WERI-Rb-1 (cell line): ENCODE data around the gene IKBKE.

Source experiments
- DNase-seq: peaks from one replicate; pipeline ENCODE4 v3.0.0-alpha.2; 2020
- H3K27ac ChIP-seq: fragments of 250-450 bp; sonication (Bioruptor Pico); 2 replicates; pipeline ENCODE4 v1.5.1; 2020; ENCODE audit warnings: mild to moderate bottlenecking, moderate library complexity
- H3K27me3 ChIP-seq: fragments of 250-450 bp; sonication (Bioruptor Pico); 2 replicates; pipeline ENCODE4 v1.5.1; 2021; ENCODE audit warnings: mild to moderate bottlenecking, low read depth, moderate library complexity; ENCODE audit not compliant: insufficient read depth, severe bottlenecking
- H3K36me3 ChIP-seq: fragments of 250-450 bp; sonication (Bioruptor Pico); 2 replicates; pipeline ENCODE4 v1.5.1; 2020; ENCODE audit warnings: mild to moderate bottlenecking, moderate library complexity
- H3K4me3 ChIP-seq: 2 replicates; pipeline ENCODE4 v1.5.1; 2011; ENCODE audit warnings: low read depth, mild to moderate bottlenecking, control low read depth, low read length
- H3K9me3 ChIP-seq: fragments of 250-450 bp; sonication (Bioruptor Pico); 2 replicates; pipeline ENCODE4 v1.5.1; 2021; ENCODE audit warnings: mild to moderate bottlenecking, moderate library complexity; ENCODE audit not compliant: severe bottlenecking
- CTCF ChIP-seq: IDR thresholded peaks from 2 replicates; pipeline ENCODE4 v1.5.1; 2011; ENCODE audit warnings: low read depth, mild to moderate bottlenecking, control low read depth, inconsistent platforms, low read length

The IKBKE gene

GRCh38 chr1:206461602-206462455 is 8.4 kb upstream of the IKBKE start:
- Histone ChIP-seq H3K27ac (no peak overlapping the region), H3K9me3 (no peaks in the 10 kb centered on the region), H3K36me3 (peaks cover 24% of the 10 kb centered on the region), H3K4me3 (no peak overlapping the region), H3K27me3 (no peaks in the 10 kb centered on the region)
- TF ChIP-seq CTCF, result peak; percentile 85
- DNase-seq, result peak; percentile 86

- no peak for TF ChIP-seq CTCF
- H3K4me3 ChIP-seq, result no peak overlapping the region
- DNase-seq, result no peak
- no peaks in the 10 kb centered on the region for H3K9me3 ChIP-seq
- no peaks in the 10 kb centered on the region for H3K27me3 ChIP-seq
- no peak overlapping the region for H3K27ac ChIP-seq
- H3K36me3 ChIP-seq, result peaks cover 20% of the 10 kb centered on the region
Measured at GRCh38 chr1:206463137-206463536, 7.1 kb upstream of the IKBKE start.

GRCh38 chr1:206463911-206464310 is 6.4 kb upstream of the IKBKE start:
- H3K36me3 ChIP-seq, result peaks cover 16% of the 10 kb centered on the region
- TF ChIP-seq CTCF, result no peak

GRCh38 chr1:206464456-206464964 is 5.8 kb upstream of the IKBKE start:
- H3K27ac ChIP-seq, result no peak overlapping the region
- no peak overlapping the region for H3K4me3 ChIP-seq
- H3K9me3 ChIP-seq, result no peaks in the 10 kb centered on the region
- no peak for TF ChIP-seq CTCF
- H3K36me3 ChIP-seq, result peaks cover 13% of the 10 kb centered on the region
- H3K27me3 ChIP-seq, result no peaks in the 10 kb centered on the region
- DNase-seq, result no peak

More at GRCh38 chr1:206463911-206464310, 6.4 kb upstream of the IKBKE start:
- Histone ChIP-seq H3K27me3 (no peaks in the 10 kb centered on the region), H3K4me3 (no peak overlapping the region), H3K9me3 (no peaks in the 10 kb centered on the region), H3K27ac (no peak overlapping the region)
- DNase-seq, result no peak

- no peak for DNase-seq
Measured at GRCh38 chr1:206465951-206466350, 4.3 kb upstream of the IKBKE start.

More at GRCh38 chr1:206465951-206466350, 4.3 kb upstream of the IKBKE start:
- H3K36me3 ChIP-seq, result peaks cover 10% of the 10 kb centered on the region
- no peaks in the 10 kb centered on the region for H3K27me3 ChIP-seq
- no peak overlapping the region for H3K27ac ChIP-seq
- no peak overlapping the region for H3K4me3 ChIP-seq
- H3K9me3 ChIP-seq, result no peaks in the 10 kb centered on the region
- TF ChIP-seq CTCF, result no peak
